GM19043 (cell line): ENCODE data around the gene NAPB.

ENCODE experiments used
- ATAC-seq: cut with Tn5 transposase; IDR thresholded peaks from one replicate; pipeline ENCODE4 v1.9.1; 2021; ENCODE audit warnings: low read depth; ENCODE audit not compliant: unreplicated experiment

NAPB gene

DNA sequence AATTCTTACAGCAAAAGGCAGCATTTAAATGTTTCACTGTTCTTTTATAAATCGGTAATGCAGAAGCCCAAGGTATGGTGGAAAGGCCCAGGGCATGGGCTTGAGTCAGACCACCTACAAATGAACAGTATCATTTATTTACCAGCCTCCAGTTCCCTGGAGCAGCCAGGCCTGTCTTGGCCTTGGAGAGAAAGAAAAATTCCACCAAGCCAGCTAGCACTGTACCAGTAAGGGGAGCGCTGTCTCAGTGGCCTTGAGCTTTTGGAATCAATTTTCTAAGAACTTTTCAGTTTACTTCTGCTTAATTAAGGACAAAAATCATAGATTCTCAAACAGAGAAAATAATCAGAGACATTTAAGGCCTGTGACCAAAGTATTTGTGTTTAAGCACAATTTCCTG is 12.3 kb downstream of the NAPB start:
- ATAC-seq, result no peak

DNA sequence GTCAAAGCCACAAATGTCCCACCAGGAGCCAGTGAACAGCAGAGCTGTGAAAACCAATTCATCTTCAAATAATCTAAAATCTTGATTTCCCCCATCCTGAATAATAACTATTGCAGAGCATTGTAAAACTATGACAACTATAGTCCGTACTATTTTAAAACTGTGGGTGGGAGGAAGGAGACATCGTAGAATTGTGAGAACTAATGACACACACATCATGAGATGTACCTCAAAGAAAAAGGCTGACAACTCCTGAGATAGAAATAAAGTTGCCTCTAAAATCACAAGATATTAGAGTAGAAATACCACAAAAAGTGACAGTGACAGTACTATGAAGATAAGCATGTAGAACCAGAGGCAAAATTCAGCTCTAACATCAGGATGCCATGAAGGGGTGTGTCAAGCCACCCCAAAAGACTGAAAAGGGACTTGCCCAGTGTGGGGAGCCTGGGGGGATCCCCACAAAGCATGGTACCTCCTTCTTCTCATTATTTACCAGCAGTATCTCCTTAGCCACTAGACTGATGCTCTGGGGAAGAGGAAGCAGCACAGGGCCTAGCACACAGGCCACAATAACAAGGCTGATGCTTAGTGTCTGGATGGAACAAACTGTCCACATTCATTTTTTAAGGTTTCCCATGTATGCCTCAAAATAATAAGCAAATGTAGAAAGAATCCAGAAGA is 13.4 kb downstream of the NAPB start:
- no peak for ATAC-seq

DNA sequence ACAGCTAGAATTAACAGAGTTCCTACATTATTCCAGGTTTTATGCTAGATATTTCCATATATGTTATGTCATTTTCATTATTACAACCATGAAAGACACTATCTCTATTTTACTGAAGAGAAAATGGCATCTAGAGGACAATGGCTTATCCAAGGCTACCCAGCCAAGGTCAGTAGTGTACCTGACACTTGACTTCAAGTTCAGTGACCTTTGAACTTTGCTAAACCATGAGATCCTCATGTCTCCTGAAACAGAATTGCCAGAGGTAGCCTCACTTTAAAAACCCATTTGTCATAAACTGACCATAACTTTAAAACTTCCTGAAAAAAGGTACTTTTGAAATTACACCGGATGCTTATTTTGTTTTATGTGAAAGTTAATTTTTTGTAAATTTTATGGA is 14.4 kb downstream of the NAPB start:
- no peak for ATAC-seq

DNA sequence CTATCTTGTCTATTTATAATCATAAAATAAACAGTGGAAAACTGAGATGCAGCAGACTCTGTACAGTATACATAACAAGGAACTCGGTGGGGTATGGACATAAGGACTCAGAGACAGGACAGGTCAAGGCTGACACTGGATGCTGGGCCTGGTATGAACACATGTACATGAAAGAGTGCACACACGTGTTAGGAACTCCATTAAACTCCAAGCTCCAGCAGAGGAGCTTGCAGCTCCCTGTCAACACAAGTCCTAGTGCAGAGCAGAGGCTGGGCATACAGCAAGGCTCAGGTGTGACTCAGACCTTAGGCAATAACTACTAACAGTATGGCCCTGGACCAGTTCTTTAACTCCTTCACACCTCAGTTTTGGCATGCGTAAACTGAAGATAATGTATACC is 17.1 kb downstream of the NAPB start:
- no peak for ATAC-seq

DNA sequence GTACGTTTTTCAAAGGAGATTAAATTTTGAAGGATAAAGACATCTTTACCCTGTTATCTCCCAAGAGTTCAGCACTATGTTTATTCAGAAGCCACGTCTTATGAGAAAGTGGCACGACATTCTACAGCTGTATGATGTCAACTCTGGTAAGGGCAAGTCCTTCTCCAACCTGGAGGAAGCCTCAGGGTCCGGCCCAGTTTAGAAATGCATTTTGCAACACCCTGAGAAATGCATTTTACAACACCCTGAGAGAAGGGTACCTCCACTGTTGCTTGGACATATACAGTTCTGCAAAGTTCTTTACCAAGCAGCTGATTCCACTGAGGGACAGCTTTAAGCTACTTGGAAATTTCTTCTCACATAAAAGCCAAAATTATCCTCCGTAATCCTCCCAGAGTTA is 17.5 kb downstream of the NAPB start:
- ATAC-seq, result no peak

DNA sequence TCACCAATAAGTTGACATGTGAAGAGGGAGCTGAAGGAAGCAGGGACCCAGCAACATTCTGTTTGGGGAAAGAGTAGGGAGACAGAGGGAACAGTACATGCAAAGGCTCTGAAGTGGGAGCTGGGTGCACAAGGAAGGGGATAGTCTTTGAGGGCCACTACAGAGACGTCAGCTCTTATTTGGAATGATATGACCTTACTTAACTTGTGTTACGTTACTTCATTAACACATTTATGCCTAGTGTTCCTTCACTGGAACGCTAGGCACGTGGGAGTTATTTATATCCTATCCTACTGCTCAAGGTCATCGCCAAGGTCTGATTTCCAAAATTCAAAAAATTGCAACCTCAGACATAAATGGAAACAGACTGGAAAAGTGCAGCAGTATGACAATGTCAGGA is 20.2 kb downstream of the NAPB start:
- no peak for ATAC-seq

DNA sequence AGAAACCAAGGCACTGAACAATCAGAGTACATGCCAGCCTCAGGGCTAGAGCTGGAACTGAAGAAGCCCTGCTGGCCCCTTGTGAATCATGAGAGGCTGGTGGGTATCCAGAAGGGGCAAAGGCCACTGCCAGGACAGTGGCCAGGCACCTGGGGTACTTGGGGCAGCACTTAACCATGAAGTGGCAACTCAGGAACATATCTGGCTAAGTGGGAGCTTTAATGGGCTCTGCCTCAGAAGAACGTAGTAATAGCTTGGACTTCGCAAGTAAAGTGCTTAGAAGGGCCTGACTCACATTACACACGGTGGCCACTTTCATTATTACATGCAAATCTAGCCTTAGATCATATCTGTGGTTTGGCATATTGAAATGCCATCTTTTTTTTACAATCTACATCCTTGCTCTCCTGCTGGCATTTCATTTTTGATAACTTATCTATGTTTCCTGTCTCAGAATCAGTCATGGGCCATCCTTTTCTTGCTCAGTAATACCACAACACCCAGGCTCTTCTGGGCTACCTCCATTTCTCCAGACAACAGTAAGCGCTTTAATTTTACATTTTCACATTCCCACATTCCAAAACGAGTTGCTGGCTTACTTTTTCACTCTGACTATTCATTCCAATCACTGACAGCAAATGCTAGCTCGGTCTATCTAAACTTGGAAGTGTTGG is 21.6 kb downstream of the NAPB start:
- ATAC-seq, result peak; percentile 41

DNA sequence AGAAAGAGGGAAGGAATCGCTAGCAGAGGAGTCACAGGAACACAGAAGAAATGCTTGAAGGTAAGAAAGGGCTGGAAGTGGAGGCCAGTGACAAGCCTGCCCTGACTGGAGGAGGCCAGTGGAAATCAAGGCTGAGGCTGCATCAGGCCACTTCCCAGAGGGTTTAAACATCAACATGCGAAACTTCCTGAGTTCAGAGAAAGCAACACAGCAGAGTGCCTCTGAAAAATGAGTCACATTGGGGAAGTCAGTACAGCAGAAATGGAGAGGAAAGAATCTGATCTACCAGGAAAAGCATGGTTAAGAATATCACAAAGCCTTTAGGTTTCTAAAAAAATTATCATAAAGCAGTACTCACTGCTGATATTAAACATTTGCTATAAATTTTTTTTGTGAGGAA is 23.3 kb downstream of the NAPB start:
- no peak for ATAC-seq

DNA sequence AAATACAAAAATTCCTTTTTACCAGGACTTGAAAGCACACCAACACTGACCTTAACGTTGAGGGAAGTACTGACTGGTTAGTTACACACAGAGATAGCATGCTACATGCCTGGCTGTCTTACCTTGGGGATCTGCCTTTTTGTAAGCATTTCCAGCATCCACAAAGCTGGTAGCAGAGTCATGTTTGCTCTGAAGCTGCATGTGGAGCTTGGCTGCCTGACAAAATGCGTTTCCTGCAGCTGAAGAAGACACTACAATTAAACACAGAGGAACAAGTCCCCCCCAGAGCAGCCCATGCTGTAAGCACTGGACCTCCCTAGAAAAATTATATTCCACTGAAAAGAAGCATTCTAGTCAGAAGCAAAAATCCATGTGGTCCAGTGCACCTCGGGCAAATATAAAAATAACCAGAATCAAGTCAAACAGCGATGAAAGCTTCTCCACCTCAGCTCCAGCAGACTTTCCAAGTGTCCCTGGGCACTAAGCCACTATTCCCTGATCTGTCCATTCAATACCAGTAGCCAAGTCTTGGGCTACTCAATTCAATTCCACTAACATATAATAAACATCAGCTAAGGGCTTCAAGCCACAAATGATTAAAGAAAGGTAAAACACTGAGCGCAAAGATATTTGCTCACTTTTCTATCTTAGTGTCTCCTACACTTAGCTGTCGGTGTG is 24.2 kb downstream of the NAPB start:
- ATAC-seq, result no peak

DNA sequence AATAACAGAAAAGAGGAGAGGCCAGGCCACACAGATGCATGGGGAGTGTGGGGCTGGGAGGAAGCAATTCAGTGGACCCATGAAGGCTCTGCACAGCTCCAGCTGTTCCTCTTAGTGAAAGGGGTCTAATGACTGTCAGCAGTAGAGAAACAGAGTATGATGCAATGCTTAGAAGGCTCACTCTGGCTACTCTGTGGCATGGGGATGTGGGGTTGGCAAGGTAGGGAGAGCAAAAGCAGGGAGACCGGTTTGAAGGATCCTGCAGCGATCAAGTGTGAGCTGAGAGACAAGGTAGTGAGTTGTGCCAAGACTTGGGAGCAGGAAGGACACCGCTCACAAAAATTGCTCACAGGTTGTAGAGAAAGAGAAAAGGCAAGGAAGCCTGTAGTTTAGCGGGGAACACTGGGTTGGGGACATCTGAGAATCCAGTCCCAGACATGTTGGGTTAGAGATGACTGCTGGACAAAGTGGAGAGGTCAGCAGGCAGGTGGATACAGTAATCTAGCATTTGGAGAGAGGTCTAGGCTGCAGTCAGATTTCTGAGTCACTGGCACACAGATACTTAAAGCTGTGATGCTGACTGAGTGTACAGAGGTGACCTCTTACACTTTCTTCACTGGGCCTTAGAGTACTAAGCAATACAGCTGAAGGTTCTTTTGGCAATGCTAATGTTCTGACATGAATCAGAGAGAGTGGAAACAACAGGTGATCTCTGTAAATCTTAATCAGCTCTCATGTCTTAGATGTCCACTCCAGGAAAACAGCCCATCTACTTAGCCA is 27.1 kb downstream of the NAPB start:
- no peak for ATAC-seq

DNA sequence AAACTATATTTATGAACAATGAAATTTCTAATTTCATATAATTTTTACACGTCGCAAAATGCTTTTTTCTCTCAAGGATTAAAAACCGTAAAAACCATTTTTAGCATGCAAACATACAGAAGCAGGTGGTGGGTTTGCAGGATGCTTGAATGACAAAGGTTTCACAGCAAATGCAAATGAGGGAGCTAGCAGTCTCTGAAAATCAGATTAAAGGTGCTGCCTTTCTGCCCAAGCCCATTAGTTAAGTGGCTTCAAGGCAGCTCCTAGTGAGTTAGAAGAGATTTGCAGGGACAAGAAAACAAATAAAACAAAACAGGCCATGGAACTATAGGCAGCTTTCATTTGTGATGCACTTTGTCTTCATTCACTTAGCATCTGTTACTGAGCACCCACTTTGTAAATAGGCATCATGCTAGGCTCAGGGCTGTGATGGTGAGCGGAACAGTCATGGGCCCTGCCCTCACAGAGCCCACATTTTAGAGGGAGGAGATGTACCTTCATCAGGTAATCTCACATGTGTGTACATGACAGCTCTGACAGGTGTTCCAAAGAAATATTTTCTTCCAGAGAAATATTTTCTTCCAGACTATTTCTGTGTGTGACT is 29.5 kb downstream of the NAPB start:
- no peak for ATAC-seq

DNA sequence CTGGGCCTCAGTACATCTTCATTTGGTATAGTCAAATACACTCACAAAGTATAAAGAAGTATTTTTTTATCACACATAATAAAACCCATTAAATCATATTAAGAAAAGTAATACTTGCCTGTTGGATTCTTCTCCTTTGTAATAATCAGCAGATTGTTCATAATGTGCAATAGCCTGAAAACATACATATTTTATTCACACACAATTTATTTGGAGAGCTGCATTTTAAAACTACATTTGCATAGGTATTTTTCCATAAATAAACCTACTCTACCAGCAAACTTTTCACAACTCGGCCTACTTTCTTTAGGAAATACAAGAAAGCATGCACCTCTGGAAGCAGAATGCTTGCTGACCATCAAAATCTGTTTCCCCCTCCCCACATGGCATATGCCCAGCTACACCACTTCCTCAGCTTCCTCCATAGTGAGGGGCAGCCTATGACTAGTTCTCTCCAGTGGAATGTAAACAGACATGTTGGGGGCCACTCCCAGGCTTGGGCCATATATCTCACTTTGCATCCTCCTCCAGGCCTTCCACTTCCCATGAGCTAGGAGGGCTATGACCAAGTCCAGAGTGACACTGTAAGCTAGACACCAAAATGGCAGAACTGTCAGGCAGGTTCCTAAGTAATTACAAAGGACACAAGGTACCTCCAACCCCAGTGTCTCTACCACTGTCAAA is 31.1 kb downstream of the NAPB start:
- ATAC-seq, result no peak

DNA sequence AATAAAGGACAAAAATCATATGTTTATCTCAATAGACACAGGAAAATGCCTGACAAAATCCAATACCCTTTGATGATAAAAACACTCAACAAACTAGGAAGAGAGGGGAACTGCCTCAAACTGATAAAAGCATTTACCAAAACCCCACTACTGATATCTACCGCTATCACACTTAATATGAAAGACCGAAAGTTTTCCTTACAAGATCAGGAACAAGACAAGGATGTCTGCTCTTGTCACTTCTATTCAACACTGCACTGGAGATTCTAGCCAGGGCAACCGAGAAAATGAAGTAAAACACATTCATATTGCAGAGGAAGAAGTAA is 34.2 kb downstream of the NAPB start:
- no peak for ATAC-seq

DNA sequence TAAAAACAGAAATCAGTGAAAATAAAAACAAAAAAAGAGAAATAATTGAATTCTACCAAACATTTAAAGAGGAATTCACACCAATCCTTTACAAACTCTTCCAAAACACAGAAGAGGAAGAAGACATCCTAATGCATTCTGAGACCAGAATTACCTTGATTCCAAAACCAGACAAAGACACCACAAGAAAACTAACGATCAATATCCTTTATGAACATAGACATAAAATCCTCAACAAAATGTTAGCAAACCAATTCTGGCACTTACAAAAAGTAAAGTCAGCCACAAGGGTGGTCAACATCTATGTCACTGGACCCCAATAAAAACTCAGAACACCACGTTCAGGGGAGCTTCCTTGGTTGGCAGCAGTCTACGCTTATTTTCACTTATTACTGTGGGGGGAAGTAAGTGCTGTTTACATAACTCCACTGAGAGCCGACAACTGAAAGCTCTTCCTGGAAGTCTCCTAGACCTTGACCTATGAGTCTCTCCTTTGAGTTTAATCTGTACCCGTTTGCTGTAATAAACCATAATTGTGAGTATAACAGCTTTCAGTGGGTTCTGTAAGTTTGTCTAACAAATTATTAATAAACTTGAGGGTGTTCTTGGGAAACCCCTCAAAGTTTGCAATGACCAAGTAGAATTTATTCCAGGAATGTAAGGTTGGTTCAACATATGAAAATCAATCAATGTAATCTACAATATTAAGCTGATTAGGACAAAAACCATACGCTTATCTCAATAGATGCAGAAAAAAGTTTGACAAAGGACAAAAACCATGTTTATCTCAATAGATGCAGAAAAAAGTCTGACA is 34.8 kb downstream of the NAPB start:
- ATAC-seq, result no peak

DNA sequence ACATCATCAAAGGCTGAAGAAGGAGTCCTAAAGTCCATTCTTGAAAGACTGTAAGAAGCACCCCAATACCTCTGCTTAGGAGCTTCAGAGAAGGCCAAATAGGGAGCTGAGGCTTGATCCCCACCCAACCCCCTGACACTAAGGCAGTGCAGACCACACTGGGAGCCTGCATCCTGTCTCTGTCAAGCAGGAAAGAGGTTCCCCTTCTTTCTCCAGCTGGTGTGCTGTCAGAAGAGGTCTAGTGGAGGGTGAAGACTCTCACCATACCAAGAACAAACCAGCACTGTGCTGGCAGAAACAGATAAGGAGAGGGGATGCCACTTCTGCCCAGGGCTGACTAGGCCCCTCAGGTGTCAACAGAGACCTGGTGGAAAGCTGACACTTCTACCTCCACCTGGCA is 39.4 kb downstream of the NAPB start:
- ATAC-seq, result no peak

DNA sequence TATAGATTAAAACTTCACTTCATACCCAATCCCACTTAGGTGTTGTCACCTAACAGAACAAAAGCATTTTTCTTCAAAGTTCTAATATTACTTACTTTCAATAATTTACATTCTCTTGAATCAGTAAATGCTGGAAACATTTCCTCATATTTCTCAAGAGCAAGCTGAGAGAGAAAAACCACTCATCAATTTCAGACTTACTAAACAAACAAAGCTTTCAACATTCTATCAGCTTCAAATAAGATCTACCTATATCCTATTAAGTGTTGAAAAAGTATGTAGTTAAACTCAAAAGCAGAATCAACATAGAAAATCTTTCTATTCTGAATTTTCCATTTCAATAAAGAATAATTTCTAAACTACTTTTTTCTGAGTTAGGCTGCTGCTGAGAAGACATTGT is 41.5 kb downstream of the NAPB start:
- no peak for ATAC-seq

DNA sequence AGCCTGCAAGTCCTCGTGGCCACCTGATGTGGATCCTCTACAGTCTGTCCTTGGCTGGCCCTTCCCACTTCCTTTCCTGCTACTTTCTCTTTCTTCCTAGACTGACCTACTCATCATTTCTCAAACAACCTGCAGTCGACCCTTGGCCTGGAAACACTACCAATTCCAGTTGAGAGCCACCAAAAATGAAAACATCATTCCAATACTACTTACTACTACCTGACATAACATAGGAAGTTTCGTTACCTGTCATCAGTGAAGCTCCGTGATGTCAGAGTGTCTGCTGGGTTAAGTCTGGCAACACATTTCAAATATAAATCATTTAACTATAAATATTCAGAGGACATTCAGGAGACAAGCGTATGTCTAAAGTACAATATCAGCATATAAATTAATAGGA is 45.5 kb downstream of the NAPB start:
- ATAC-seq, result no peak

DNA sequence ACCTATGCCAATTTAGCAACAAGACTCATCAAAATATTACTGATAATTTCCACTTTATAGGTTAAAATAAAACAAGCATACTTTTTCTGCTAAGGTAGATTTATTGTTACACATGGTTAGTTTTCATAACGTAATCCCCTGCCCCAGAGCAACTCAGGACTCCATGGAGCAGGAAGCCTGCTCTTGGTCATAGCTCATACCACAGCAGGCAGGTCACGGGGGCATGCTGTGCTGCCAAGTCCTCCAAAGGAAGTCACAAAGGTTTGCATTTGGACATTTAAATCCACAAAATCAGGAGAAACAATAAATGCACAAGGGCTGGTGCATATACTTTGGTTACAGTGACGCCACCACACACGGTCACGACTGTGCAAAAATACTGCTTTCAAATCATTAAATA is 46.8 kb downstream of the NAPB start:
- ATAC-seq, result no peak

DNA sequence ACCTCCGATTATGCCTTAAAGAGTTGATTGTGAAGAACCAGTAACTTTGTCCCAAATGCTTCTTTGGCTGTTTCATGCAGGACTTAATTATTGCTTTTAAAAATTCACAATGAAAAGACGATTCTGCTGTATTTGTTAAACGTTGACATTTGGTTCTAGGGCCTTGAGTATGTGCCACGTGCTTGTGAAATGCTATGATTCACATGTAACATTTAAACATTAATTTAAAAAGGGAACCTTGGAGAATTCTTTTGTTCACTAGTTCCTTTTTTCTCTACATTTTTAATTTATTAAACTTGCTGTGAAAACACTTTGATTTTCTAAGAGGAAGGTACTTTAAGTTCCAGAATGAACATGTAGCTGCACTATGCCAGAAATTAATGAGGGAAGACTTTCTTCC is 49.8 kb downstream of the NAPB start:
- no peak for ATAC-seq

DNA sequence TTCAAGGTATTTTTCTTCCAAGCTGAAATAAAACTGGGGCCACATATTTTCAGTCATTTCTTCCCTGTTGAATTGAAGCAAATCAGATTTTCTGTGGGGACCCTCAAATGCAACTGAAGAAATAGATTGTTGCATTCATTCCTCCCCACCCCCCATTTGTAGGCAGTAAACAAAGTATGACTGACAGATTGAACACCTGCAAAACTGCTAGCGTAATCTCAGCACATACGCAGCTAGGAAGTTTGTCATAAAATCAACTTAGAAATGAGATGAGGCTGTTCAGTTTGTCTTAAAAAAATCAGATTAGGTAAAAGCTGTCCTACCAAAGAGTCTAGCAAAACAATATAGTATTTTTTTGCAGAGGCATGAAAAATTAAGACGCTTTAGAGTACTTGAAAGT is 50.4 kb downstream of the NAPB start:
- ATAC-seq, result no peak
